CD4-positive, alpha-beta T cell treated with Interleukin-12 subunit alpha and Interleukin-12 subunit beta, for 1 hour (primary cell): ENCODE measurements around the gene OBSCN.

Experiments used
- DNase-seq: peaks from one replicate; pipeline ENCODE4 v3.0.0-alpha.2; 2020

OBSCN gene, protein sequence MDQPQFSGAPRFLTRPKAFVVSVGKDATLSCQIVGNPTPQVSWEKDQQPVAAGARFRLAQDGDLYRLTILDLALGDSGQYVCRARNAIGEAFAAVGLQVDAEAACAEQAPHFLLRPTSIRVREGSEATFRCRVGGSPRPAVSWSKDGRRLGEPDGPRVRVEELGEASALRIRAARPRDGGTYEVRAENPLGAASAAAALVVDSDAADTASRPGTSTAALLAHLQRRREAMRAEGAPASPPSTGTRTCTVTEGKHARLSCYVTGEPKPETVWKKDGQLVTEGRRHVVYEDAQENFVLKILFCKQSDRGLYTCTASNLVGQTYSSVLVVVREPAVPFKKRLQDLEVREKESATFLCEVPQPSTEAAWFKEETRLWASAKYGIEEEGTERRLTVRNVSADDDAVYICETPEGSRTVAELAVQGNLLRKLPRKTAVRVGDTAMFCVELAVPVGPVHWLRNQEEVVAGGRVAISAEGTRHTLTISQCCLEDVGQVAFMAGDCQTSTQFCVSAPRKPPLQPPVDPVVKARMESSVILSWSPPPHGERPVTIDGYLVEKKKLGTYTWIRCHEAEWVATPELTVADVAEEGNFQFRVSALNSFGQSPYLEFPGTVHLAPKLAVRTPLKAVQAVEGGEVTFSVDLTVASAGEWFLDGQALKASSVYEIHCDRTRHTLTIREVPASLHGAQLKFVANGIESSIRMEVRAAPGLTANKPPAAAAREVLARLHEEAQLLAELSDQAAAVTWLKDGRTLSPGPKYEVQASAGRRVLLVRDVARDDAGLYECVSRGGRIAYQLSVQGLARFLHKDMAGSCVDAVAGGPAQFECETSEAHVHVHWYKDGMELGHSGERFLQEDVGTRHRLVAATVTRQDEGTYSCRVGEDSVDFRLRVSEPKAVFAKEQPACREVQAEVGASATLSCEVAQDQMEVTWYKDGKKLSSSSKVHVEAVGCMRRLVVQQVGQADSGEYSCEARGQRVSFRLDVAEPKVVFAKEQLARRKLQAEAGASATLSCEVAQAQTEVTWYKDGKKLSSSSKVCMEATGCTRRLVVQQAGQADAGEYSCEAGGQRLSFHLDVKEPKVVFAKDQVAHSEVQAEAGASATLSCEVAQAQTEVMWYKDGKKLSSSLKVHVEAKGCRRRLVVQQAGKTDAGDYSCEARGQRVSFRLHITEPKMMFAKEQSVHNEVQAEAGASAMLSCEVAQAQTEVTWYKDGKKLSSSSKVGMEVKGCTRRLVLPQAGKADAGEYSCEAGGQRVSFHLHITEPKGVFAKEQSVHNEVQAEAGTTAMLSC (N-terminal part only)

DNA sequence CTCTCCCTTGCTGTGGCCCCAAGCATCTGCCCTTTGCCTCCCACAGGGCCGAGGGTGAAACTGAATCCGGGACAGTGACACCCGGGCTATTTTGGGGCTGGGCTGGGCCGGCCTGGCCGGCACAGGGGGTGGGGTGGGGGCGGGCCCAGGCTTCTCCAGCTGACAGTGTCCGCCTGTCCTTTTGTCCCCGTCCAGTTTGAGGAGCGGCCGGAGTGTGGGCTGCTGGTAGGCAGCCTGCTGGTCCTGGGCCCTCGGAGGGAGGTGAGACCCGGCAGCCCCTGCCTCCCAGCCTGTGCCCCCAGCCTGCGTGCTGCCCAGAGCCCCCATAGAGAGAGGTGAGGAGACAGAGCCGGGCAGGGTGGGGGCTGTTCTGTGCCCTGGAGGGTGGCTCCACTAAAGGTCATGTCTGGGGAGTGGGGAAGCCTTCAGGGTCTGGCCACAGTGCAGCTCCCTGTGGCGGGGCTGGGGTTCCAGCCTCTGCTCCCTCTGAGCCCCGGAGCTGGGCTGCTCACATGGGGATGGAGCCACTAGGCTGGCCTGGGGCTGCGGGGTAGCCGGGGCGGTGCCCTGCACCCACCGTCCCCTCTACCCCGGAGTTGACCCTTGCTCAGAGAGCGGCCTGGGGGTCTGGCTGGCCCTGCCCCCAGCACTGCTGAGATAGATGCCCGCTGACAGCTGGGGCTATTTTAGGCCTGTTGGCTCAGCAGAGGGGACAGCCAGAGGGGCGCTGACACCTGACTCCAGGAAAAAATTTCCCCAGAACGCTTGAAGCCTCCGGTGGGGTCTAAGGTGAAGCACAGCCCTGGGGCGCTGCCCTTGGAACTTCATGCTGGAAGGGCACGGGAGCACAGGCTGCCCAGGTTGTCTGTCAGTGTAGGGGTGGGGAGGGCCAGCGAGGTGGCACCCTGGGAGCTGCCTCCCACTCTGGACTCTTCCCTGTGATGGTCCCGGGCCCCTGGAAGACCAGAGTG is at the start of gene OBSCN:
TSS of gene OBSCN (plus strand) at position 194 of the 971 bp plus-strand sequence. CDS start 3,740 bp downstream, outside the sequence.
- no peak for DNase-seq

DNA sequence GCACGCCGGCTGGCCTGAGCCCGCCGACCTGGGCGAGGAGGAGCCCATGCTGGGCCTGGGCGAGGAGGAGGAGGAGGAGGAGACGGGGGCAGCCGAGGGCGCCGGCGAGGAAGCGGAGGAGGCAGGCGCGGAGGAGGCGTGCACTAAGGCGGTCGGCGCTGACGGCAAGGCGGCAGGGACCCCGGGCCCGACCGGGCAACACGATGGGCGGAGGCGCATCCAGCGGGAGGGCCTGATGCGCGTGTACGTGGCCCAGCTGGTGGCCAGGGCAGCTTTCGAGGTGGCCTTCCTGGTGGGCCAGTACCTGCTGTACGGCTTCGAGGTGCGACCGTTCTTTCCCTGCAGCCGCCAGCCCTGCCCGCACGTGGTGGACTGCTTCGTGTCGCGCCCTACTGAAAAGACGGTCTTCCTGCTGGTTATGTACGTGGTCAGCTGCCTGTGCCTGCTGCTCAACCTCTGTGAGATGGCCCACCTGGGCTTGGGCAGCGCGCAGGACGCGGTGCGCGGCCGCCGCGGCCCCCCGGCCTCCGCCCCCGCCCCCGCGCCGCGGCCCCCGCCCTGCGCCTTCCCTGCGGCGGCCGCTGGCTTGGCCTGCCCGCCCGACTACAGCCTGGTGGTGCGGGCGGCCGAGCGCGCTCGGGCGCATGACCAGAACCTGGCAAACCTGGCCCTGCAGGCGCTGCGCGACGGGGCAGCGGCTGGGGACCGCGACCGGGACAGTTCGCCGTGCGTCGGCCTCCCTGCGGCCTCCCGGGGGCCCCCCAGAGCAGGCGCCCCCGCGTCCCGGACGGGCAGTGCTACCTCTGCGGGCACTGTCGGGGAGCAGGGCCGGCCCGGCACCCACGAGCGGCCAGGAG is 49.5 kb upstream of the OBSCN start:
- no peak for DNase-seq

DNA sequence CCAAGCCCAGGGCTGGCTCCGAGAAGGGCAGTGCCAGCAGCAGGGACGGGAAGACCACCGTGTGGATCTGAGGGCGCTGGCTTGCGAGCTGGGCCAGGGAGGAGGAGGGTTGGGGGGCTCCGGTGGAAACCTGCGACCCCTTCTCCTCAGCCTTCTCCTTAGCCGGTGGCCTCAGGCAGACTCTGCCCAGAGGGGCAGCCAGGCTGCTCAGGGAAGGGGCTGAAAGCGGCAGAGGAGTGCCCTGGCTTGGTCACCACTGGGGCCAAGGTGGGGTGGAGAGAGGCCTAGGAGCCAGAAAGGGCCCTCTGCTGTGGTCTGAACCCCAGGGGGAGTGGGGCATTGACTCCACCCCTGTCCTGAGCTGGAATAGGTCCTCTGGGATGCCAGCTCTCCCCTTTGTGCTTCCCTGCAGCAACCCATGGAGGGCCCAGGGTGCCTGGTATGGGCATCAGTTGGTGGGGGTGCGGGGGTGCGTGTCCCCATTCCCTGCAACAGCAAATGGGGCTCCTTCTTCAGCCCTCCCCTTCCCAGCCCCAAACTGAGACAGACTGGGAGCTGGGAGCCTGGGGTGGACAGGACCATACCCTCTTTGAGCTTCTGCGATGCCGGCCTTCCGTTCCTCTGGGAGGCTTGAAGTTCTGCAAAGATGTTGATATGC is 48.7 kb upstream of the OBSCN start:
- DNase-seq, result no peak

DNA sequence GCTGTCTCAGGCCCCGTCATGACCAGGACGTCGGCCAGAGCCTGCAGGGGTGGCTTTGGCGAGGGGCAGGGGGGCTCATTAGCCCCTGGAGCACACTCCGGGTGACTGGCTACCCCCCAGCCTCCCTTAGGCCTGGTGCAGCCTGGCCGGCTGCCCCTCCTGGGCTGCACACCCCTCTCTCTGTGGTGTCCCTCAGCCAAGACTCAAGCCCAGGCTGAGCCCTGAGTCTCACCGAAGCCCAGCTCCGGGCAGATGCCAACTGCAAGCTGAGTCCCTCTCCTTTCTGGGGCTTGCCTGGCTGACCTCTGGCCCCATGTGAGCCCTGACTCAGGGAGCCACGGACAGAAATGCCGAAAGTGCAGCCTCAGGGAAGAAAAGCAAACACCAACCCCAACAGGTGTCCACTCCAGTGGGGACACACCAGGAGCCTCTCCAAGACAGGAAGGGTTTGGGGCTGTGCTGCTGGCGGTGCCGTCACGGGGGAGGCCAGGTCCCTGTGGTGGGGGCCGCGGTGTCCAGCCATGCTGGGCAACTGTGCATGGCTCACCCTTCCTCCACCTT is 47.6 kb upstream of the OBSCN start:
- DNase-seq, result no peak

DNA sequence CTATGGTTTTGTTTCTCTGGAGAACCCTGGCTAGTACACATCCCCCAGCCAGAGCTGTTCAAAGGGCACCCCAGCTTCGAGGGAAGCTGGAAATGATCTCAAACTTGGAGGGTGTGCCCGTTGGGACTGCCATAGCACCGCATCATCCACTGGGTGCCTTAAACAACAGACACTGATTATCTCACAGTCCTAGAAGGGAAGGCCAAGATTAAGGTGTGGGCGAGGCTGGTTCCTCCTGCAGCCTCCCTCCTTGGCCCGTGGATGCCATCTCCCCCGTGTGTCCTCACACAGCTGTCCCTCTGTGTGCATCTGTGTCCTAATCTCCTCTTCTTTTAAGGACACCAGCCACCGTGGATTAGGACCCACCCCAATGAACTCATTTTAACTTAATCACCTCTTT is 46.5 kb upstream of the OBSCN start:
- DNase-seq, result no peak

DNA sequence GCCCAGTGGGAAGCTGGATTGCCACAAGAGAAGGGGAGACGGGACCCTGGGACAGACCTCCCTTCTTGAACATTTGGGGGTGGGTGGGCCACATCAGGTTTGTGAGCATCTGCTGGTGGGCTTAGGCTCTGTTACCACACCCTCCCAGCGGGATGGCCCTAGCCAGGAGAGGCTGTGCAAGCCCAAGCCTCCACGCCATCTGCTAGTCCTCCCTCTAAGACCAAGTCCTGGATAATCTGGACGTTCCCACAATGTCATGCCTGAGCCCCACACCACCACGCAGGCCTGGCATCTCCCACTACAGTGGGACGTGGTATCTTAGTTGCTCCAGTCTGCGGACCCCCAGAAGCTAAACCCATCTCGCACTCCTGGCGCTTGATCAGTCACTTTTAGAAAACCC is 46.0 kb upstream of the OBSCN start:
- no peak for DNase-seq

DNA sequence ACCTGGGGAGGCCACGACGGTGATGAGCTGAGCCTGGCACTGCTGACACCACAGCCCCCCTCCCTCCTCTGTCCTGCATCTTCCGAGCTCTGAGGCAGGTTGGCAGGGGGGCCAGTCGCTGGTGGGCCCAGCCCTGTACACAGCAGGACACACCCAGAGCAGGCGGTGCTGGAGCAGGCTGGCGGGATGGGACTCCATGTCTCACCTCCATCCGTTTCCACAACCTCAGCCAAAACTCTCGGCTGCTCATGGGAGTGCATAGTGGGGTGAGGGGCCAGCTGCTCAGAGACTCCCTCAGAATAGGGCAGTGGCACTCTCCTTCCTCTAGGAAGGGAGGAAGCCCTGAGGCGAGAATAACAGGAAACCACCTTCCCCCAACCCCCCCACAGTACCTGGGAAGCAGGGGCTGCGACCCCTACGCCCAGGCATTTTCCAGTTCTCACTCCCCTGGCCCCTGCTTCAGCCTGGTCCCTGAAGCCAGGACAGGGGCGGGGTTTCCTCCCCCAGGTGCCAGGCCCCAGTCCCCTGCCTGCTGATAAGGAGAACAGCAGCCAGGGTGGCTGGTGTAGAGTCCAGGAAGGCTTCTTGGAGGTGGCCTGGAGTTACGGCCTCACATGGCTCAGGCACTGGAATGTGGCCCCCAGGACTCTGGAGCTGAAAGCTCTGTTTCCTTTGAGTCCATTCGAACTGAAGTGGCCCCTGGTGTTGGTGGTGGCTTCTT is 45.4 kb upstream of the OBSCN start:
- DNase-seq, result no peak

DNA sequence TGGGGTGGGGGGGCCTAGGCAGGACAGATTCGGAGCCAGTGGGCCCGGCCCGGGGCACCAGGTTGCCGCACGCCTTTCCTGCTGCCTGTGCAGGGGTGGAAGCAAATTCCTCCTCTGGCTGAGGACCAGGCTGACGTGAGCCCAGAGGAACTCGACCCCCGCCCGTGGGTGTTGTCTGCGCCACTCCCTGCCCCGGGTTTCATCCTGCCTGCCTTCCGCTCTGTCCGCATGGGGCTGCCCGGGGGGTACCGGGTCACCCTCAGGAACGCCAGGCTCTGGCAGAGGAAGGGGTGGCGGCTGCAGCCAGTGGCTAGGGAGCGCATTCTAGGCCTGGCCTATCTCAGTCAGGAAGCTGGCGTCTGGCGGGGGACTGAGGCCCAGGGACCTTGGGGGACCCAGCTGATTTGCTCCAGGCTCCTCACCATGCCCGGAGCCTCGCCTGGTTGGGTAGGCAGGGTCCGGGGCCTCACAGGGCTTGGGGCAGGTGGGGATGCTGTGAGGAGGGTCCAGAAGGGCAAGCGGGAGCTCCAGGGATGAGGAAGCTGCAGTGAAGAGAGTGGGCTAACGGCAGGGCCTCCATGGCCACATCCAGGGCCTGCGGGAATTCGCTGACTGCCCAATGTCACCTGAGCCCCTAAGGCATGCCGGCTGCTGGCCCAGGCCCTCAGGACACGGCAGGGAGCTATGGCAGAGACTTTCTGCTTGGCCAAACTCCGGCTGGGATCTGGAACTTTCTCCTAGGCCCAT is 44.7 kb upstream of the OBSCN start:
- DNase-seq, result no peak

DNA sequence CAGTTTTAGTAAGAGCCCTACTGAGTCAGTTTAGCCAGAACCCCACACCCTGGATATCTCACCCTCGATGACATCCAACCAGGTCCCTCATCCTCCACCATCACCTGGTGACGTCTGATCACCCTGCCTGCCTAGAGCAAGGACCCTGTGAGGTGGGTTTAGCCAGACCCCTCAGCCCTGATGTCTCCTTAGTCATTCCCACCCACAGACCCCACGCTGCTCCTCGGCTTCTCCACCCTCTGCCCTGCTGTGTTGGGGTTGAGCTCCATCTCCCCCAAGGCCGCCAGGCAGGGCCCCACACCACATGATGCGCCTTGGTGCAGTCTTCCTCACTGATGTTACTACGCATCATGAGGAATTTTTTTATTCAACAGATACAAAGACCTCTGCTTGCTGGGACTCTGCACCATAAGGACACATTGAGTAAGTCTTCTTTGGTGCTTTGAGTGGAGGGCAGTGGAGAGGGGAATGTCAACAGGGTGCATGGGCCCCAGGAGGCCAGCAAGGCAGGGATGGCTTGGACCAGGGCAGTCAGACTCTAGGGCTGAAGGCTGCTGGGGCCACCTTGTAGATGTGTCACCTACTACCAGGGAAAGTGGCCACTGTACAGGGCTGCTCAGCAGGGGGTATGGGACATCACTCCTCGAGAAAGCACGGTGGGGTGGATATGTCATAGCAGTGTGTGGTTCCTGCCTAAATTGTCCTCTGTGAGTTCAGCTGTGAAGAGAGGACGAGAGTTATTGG is 43.9 kb upstream of the OBSCN start:
- no peak for DNase-seq

DNA sequence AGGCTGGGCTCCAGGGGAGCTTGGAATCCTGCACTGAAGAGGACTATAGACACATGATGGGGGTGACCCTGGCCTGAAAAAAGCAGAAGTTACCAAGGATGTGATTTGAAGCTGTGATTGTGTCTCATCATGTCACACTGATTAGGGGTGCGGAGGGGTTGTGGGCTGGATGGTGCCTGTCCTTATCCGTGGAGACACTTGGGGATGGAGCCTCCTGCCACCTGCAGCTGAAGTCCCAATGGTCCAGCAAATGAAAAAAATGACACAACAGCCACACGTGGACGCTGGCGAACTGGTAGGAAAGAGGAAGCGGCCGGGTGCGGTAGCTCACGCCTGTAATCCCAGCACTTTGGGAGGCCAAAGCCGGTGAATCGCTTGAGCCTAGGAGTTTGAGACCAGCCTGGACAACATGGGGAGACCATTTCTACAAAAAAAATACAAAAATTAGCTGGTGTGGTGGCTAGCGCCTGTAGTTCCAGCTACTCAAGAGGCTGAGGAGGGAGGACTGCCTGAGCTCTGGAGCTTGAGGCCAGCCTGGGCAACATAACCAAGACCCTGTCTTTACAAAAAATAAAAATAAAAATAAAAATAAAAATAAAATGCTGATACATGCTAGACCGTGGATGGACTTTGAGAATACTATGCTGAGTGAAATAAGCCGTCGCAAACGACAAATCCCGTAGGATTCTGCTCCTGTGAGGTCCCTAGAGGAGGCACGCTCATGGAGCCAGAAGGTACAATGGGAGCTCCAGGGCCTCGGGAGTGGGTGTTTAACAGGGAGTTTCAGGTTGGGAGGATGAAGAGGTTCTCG is 43.1 kb upstream of the OBSCN start:
- DNase-seq, result no peak

DNA sequence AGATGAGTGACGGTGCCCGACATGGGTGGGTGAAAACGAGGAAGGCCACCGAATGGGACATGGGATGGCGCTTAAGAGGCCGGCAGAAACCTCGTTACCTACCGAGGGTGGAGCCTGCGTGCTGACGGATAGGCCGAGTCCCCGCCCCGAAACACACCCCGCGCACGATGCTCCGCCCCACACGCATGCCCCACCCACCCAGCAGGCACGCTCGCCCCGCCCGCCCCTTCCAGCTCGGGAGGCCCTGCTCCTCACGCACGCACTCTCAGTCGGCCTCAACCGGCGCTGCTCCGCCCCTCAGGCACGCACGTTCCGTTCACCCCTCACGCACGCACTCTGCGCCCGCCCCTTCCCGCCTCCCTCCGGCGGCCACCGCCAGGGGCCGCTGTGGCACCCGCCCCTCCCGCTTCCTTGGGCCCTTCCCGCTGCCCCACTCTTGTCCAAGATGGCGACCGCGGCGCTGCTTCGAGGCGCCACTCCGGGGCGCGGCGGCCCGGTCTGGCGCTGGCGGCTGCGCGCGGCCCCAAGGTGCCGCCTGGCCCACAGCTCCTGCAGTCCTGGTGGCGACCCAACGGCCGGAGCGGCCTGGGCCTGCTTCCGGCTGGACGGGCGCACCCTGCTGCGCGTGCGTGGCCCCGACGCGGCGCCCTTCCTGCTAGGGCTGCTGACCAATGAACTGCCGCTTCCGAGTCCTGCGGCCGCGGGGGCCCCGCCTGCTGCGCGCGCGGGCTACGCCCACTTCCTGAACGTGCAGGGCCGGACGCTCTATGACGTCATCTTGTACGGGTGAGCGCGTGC is 42.3 kb upstream of the OBSCN start, which contains the start of gene IBA57:
TSS of gene IBA57 (plus strand) at position 433 of the 798 bp plus-strand sequence. CDS start at position 446, 13 bp downstream.
- DNase-seq, result peak; percentile 100

DNA sequence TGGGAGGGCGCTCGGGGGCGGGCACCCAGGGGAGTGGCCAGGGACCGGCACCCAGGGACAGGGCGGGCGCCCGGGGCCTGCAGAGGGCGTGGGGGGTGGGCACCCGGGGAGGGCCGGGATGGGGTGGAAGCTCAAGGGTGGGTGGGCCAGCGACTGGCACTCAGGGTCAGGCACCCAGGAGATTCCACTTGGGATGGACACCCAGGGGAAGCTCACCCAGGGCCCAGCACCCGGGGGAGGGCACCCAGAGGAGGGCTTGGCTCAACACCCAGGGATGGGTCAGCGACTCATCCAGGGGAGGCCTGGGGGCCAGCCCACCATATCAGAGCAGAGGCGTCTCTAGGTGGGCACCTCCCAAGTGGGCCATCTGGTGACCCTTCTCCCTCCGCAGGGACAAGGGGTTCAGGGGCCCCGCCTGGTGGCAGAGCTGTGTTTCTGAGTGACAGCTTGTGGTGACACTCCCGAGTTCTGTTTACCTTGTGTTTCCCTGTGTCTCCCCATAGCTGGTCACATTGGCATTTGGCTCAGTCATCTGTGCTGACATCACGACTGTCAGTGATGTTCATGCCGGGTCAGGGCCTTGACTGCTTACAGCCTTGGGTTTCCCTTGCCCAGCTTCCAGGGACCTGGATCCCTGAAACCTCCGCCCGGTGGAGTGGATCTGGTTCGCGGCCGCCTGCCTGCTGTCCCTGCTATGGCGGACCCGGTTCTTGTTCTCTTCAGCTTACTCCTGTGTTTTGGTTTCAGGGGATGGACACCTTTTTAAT is 41.5 kb upstream of the OBSCN start:
- peak; percentile 78 for DNase-seq

DNA sequence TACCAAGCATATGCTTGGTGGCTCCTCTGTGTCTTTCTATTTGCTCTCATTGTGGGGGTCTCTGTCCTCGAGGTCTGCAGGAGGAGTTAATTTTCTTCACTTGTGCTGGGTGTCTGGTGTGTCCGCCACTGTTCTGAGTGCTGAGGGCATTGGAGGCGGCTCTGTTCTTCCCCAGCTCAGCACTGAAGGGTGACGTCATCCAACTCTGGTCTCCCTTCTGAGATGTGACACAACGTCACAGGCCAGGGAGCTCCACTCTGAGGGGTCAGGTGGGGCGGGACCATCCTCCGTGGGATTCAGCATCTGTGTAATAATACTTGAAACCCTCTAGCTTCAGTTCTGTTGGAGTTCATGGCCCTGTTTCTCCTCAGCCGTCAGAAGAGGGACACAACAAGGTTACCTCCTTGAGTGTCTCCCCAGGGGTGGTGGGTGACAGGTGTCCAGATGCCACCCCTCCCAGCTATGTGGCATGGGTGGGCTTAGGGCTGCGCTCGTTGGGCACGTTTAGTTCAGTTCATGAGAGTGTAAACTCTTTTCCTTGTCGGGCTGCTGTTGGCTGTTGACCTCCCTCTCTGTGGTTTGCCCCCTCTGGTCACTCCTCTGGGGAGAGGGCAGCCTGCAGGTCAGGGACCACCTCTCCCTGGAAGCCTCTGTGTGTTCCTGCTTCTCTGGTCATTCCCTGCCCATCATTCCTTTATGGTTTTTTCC is 39.1 kb upstream of the OBSCN start:
- no peak for DNase-seq

DNA sequence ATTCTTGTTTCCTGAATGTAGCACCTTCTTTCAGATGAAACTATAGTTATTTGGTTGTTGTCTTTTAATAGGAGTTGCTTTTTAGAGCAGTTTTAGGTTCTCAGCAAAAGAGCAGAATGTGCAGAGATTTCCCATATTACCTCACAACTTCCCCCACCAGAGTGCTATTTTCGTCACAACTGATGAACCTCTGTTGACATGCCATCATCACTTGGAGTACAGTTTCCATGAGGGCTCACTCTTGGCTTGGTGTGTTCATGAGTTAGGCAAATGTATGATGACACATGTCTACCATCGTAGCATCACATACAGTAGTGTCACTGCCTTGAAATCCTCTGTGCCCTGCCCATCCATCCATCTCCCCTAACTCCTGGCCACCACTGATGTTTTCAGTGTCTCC is 38.5 kb upstream of the OBSCN start:
- no peak for DNase-seq
